ENCODE data around the gene SYNDIG1L. TPM values are rescaled to one million over a fixed set of nuclear protein-coding genes. Genes with fewer than 3 reads are reported as not detected.

Gene SYNDIG1L
- total and polyA plus RNA-seq, 2 donors (not counting 3 experiments of a cell fraction or from before 2014, with no cell fraction given): not detected

- no peak overlapping the region for H3K9ac ChIP-seq (replicated peaks; ENCODE audit: extremely low read depth, insufficient read depth, low read length)
- no peaks in the 10 kb centered on the region for H4K20me1 ChIP-seq (replicated peaks; ENCODE audit: control insufficient read depth, extremely low read depth, insufficient read depth, low read length)
- H3K79me2 ChIP-seq (ENCODE audit: control insufficient read depth, insufficient read depth, low read length): no peaks in the 10 kb centered on the region
- FAIRE-seq (no peak), DNase-seq (ENCODE audit: low read depth, low spot score) (no peak)
- BruUV-seq (replicated peaks): no TSS peak
- H3K4me1 ChIP-seq (ENCODE audit: control insufficient read depth, extremely low read depth, insufficient read depth, low read length): no peaks in the 10 kb centered on the region
- intact Hi-C loops (cut with micrococcal nuclease): no loop called here
- H3K4me2 ChIP-seq (ENCODE audit: insufficient read depth, low read length): no peak overlapping the region
- CTCF ChIA-PET: no interaction called here
- peaks cover 0 to 3% of the 10 kb centered on the region in 2 experiments for H3K27me3 ChIP-seq (ENCODE audit: control insufficient read depth in 2 of 2, insufficient read depth in 2 of 2, low read length in 2 of 2)
- no peak overlapping the region for H3K27ac ChIP-seq (ENCODE audit: insufficient read depth, low read depth, low read length)
- H3K9me3 ChIP-seq (replicated peaks; ENCODE audit: control insufficient read depth, insufficient read depth, low read length): no peaks in the 10 kb centered on the region
- no peak overlapping the region for H2AFZ ChIP-seq (ENCODE audit: low read depth, low read length)
- no peak overlapping the region for H3K4me3 ChIP-seq (replicated peaks in 1 of 3; ENCODE audit: insufficient read depth in 1 of 3, low read depth in 1 of 3, low read length in 3 of 3)
- TF ChIP-seq FOS (IDR thresholded peaks at IDR 0.05; ENCODE audit: borderline replicate concordance, insufficient read depth, low read length) (no peak), GATA2 (IDR thresholded peaks at IDR 0.05; ENCODE audit: insufficient read depth, insufficient read length, low read depth, low read length) (no peak), EZH2 (IDR thresholded peaks at IDR 0.05; ENCODE audit: borderline replicate concordance, low read depth, low read length, severe bottlenecking) (no peak), MYC (IDR thresholded peaks at IDR 0.05; ENCODE audit: low read depth, low read length) (no peak), CTCF (IDR thresholded peaks at IDR 0.05; ENCODE audit: extremely low read depth in 1 of 2, insufficient read depth in 1 of 2, low read depth in 1 of 2, low read length in 2 of 2) (no peak)
- dilution Hi-C loops (cut with MboI; ENCODE audit: extremely low pct_ligation_motif_present, low sequenced_read_pairs): no loop called here
- no peaks in the 10 kb centered on the region for H3K9me1 ChIP-seq (replicated peaks; ENCODE audit: control insufficient read depth, extremely low read depth, insufficient read depth, low read length)
- no peaks in the 10 kb centered on the region for H3K36me3 ChIP-seq (ENCODE audit: control insufficient read depth in 2 of 2, extremely low read depth in 1 of 2, insufficient read depth in 2 of 2, low read length in 2 of 2)
- POLR2A ChIA-PET: no interaction called here
Measured at GRCh38 chr14:74468513-74468912, 42.5 kb upstream of the SYNDIG1L start.

- dilution Hi-C loops (cut with MboI; ENCODE audit: extremely low pct_ligation_motif_present, low sequenced_read_pairs): no loop called here
- intact Hi-C loops (cut with micrococcal nuclease): no loop called here
- TF ChIP-seq FOS (IDR thresholded peaks at IDR 0.05; ENCODE audit: borderline replicate concordance, insufficient read depth, low read length) (no peak), MAX (IDR thresholded peaks at IDR 0.05; ENCODE audit: insufficient read depth, insufficient read length) (no peak), GATA2 (IDR thresholded peaks at IDR 0.05; ENCODE audit: insufficient read depth, insufficient read length, low read depth, low read length) (no peak), POLR2AphosphoS5 (IDR thresholded peaks at IDR 0.05; ENCODE audit: insufficient read depth, low read depth, low read length) (no peak), EZH2 (IDR thresholded peaks at IDR 0.05; ENCODE audit: borderline replicate concordance, low read depth, low read length, severe bottlenecking) (no peak), POLR2A (IDR thresholded peaks at IDR 0.05; ENCODE audit: low read depth, low read length) (no peak), CTCF (IDR thresholded peaks at IDR 0.05; ENCODE audit: extremely low read depth in 1 of 2, insufficient read depth in 1 of 2, low read depth in 1 of 2, low read length in 2 of 2) (no peak)
- H4K20me1 ChIP-seq (replicated peaks; ENCODE audit: control insufficient read depth, extremely low read depth, insufficient read depth, low read length): no peaks in the 10 kb centered on the region
- CTCF ChIA-PET: interaction anchor here (1.2 to 2.4 kb wide), 3 partner anchors 8 to 21 kb away, joined by 3 to 7 read pairs (median 4); no protein-coding TSS in a partner anchor
- H3K9me3 ChIP-seq (replicated peaks; ENCODE audit: control insufficient read depth, insufficient read depth, low read length): no peaks in the 10 kb centered on the region
- H3K4me3 ChIP-seq (replicated peaks in 1 of 3; ENCODE audit: insufficient read depth in 1 of 3, low read depth in 1 of 3, low read length in 3 of 3): no peak overlapping the region
- H3K27me3 ChIP-seq (ENCODE audit: control insufficient read depth in 2 of 2, insufficient read depth in 2 of 2, low read length in 2 of 2): peaks cover 0 to 3% of the 10 kb centered on the region in 2 experiments
- no peaks in the 10 kb centered on the region for H3K9me1 ChIP-seq (replicated peaks; ENCODE audit: control insufficient read depth, extremely low read depth, insufficient read depth, low read length)
- H3K79me2 ChIP-seq (ENCODE audit: control insufficient read depth, insufficient read depth, low read length): no peaks in the 10 kb centered on the region
- H3K27ac ChIP-seq (ENCODE audit: insufficient read depth, low read depth, low read length): no peak overlapping the region
- BruUV-seq (replicated peaks): no TSS peak
- no peaks in the 10 kb centered on the region for H3K36me3 ChIP-seq (ENCODE audit: control insufficient read depth in 2 of 2, extremely low read depth in 1 of 2, insufficient read depth in 2 of 2, low read length in 2 of 2)
- no peak overlapping the region for H3K9ac ChIP-seq (replicated peaks; ENCODE audit: extremely low read depth, insufficient read depth, low read length)
- no peak overlapping the region for H3K4me2 ChIP-seq (ENCODE audit: insufficient read depth, low read length)
- no peak for FAIRE-seq
- no peak for DNase-seq (ENCODE audit: low read depth, low spot score)
- POLR2A ChIA-PET: no interaction called here
- no peak overlapping the region for H2AFZ ChIP-seq (ENCODE audit: low read depth, low read length)
- peaks cover 4% of the 10 kb centered on the region for H3K4me1 ChIP-seq (ENCODE audit: control insufficient read depth, extremely low read depth, insufficient read depth, low read length)
Measured at GRCh38 chr14:74465335-74465734, 39.3 kb upstream of the SYNDIG1L start.
